ENCODE results near the gene CD109.

DNA sequence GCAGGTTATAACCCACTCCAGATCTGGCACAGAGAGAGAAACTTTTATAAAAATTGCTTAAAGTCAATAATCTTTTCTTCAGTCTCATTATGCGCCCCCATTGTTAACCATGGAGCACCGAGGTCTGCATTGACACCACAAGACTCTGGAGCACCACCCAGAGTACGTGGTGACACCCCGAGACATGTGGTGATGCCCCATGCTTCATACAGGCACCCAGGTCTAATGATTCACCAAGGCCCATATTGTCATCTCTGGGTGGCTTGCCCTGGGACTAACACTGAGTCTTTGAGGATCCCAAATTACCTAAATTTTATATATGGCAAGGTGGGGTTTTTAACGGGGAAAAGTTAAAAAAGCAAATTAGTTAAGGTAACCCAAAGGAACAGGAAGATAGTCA is 31.1 kb downstream of the CD109 start:
- TF ChIP-seq, protein P1, sequence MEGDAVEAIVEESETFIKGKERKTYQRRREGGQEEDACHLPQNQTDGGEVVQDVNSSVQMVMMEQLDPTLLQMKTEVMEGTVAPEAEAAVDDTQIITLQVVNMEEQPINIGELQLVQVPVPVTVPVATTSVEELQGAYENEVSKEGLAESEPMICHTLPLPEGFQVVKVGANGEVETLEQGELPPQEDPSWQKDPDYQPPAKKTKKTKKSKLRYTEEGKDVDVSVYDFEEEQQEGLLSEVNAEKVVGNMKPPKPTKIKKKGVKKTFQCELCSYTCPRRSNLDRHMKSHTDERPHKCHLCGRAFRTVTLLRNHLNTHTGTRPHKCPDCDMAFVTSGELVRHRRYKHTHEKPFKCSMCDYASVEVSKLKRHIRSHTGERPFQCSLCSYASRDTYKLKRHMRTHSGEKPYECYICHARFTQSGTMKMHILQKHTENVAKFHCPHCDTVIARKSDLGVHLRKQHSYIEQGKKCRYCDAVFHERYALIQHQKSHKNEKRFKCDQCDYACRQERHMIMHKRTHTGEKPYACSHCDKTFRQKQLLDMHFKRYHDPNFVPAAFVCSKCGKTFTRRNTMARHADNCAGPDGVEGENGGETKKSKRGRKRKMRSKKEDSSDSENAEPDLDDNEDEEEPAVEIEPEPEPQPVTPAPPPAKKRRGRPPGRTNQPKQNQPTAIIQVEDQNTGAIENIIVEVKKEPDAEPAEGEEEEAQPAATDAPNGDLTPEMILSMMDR (IDR thresholded peaks at IDR 0.05; ENCODE audit: low read depth, low read length): no peak
- no peak for TF ChIP-seq POLR2A (IDR thresholded peaks at IDR 0.05; ENCODE audit: extremely low read depth, insufficient read length)

Measured in NB4 (cell line).